Measurements from ENCODE around the gene PTGS1.

DNA sequence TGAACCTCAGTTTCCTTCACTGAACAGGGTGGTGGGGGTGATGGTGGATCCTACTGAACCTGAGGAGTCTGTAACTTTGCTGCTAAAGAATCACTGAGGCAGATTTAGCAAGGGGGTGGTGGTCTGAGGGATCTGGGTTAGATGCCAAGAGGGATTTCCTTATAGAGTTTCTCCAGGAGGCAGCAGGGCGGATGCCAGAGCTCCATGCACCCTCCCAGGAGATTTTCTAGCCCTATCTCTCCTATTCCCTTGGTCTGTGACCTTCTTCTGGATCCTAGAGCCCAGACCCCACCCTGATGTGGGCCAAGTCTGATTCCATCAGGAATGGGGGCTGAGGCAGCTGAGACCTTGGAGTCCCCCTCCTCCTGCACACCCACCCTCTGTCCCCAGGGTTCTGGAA lies 6.0 kb downstream of the PTGS1 start:
- TF ChIP-seq, protein P1, sequence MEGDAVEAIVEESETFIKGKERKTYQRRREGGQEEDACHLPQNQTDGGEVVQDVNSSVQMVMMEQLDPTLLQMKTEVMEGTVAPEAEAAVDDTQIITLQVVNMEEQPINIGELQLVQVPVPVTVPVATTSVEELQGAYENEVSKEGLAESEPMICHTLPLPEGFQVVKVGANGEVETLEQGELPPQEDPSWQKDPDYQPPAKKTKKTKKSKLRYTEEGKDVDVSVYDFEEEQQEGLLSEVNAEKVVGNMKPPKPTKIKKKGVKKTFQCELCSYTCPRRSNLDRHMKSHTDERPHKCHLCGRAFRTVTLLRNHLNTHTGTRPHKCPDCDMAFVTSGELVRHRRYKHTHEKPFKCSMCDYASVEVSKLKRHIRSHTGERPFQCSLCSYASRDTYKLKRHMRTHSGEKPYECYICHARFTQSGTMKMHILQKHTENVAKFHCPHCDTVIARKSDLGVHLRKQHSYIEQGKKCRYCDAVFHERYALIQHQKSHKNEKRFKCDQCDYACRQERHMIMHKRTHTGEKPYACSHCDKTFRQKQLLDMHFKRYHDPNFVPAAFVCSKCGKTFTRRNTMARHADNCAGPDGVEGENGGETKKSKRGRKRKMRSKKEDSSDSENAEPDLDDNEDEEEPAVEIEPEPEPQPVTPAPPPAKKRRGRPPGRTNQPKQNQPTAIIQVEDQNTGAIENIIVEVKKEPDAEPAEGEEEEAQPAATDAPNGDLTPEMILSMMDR (conservative IDR thresholded peaks at IDR 0.05), result no peak
- no peak for TF ChIP-seq ZFX (IDR thresholded peaks at IDR 0.05)
